Lower lobe of right lung (tissue), 2 donors: ENCODE measurements around the gene OARD1. TPM values are rescaled to one million over a fixed set of nuclear protein-coding genes. Genes with fewer than 3 reads are reported as not detected.

Source experiments
- ATAC-seq, 2 donors: fragments of 200-7000 bp; cut with Tn5 transposase; one replicate each; pipeline ENCODE4 v1.9.1; 2020 to 2022; ENCODE audit warnings: mild to moderate bottlenecking in 2 of 2, moderate library complexity in 2 of 2
- DNase-seq: peaks from one replicate; pipeline ENCODE4 v3.0.0-alpha.2; 2020
- H3K27ac ChIP-seq: fragments of 200-600 bp; one replicate; pipeline ENCODE4 v1.8.0; 2022
- H3K27me3 ChIP-seq: fragments of 200-600 bp; one replicate; pipeline ENCODE4 v1.8.0; 2022; ENCODE audit warnings: low read depth
- H3K36me3 ChIP-seq: fragments of 200-600 bp; one replicate; pipeline ENCODE4 v1.8.0; 2022; ENCODE audit warnings: mild to moderate bottlenecking
- H3K4me1 ChIP-seq: fragments of 200-600 bp; one replicate; pipeline ENCODE4 v1.8.0; 2022
- H3K4me3 ChIP-seq: fragments of 200-600 bp; one replicate; pipeline ENCODE4 v1.8.0; 2022; ENCODE audit warnings: mild to moderate bottlenecking
- H3K9me3 ChIP-seq: fragments of 200-600 bp; one replicate; pipeline ENCODE4 v1.8.0; 2022
- intact Hi-C: fragments of 100-400 bp; cut with DNase I; formaldehyde crosslinking; loops from one replicate; pipeline ENCODE4 v1.11.0; 2022
- total RNA-seq: library from RNA; stranded (reverse); fragmentation: NEBNext Ultra II Directional; extraction: Animal tissue kit (Norgen Biotek cat#: 25700); gene quantifications from one replicate; pipeline ENCODE4 v1.2.1, GENCODE V29; 2021
- TF ChIP-seq, protein P1 (sequence below): fragments of 200-600 bp; IDR thresholded peaks from one replicate; pipeline ENCODE4 v1.8.0; 2022; ENCODE audit warnings: antibody characterized with exemption, mild to moderate bottlenecking
- donor health status: DM: no; HTN: yes; CAD: no; lungs with severe emphysema.

Gene OARD1
- total RNA-seq, 1 donor from 2014 or later = 28.7 TPM

DNA sequence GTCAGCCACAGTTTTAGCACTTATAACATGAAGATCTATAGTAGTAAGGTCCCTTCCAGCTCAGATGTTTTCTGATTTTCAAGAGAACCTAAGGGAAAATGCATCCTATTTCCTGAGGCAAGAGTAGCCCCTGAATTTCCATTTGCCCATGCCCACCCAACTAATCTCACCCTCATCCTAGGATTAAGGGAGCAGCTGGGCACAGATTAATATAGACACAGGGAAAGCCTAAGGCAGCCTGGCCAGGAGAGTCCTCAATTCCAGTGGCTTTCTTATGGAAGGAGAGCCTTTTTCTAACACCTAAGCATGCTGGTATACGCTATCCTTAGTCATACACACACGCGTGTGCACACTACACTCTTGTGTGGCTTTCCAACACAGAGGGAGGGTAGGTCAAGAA is 17.6 kb downstream of the OARD1 start:
- H3K27me3 ChIP-seq = no peaks in the 10 kb centered on the region
- no peak overlapping the region for H3K27ac ChIP-seq
- no peaks in the 10 kb centered on the region for H3K9me3 ChIP-seq
- peaks cover 11% of the 10 kb centered on the region for H3K4me1 ChIP-seq
- intact Hi-C loops = no loop called here
- no peak overlapping the region for H3K4me3 ChIP-seq
- DNase-seq = no peak
- TF ChIP-seq, protein P1, sequence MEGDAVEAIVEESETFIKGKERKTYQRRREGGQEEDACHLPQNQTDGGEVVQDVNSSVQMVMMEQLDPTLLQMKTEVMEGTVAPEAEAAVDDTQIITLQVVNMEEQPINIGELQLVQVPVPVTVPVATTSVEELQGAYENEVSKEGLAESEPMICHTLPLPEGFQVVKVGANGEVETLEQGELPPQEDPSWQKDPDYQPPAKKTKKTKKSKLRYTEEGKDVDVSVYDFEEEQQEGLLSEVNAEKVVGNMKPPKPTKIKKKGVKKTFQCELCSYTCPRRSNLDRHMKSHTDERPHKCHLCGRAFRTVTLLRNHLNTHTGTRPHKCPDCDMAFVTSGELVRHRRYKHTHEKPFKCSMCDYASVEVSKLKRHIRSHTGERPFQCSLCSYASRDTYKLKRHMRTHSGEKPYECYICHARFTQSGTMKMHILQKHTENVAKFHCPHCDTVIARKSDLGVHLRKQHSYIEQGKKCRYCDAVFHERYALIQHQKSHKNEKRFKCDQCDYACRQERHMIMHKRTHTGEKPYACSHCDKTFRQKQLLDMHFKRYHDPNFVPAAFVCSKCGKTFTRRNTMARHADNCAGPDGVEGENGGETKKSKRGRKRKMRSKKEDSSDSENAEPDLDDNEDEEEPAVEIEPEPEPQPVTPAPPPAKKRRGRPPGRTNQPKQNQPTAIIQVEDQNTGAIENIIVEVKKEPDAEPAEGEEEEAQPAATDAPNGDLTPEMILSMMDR = no peak
- ATAC-seq = no peak
- no peaks in the 10 kb centered on the region for H3K36me3 ChIP-seq

- Histone ChIP-seq H3K36me3 (no peaks in the 10 kb centered on the region), H3K27me3 (no peaks in the 10 kb centered on the region), H3K4me3 (no peak within 1 kb of the TSS), H3K4me1 (peaks cover 11% of the 10 kb centered on the region), H3K9me3 (no peaks in the 10 kb centered on the region), H3K27ac (no peak within 1 kb of the TSS)
- TF ChIP-seq, protein P1 = no peak
- peak; percentile 15 to 40 for ATAC-seq
- no peak for DNase-seq
- intact Hi-C loops = no loop called here
Observed at GRCh38 chr6:41053041-41053440, 19.1 kb downstream of the OARD1 start, which contains the start of gene APOBEC2. Gene APOBEC2 (plus strand): TSS chr6:41053202. CDS start chr6:41053348, 146 bp downstream.

DNA sequence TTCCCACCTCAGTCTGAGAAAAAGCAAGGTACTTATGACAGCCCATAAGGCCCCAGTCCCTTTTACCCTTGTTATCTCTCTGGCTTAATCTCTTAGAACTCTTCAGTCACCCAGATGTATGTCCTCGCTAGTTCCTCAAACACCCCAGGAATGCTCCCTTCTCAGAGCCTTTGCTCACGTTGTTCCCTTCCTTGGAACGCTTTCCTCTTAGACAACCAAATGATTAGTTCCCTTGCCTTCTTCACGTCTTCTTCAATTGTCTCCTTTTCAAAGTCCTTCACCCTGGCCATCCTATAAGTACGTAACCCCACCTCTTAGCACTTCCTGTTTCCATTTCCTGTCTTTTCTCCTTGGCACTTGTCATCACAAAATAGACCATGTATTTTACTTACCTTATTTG is 20.3 kb downstream of the OARD1 start:
- Histone ChIP-seq H3K4me3 (no peak overlapping the region), H3K27ac (no peak overlapping the region), H3K4me1 (peaks cover 11% of the 10 kb centered on the region), H3K9me3 (no peaks in the 10 kb centered on the region), H3K36me3 (no peaks in the 10 kb centered on the region), H3K27me3 (no peaks in the 10 kb centered on the region)
- DNase-seq (no peak), ATAC-seq (no peak)
- intact Hi-C loops = no loop called here
- TF ChIP-seq, protein P1 = no peak

DNA sequence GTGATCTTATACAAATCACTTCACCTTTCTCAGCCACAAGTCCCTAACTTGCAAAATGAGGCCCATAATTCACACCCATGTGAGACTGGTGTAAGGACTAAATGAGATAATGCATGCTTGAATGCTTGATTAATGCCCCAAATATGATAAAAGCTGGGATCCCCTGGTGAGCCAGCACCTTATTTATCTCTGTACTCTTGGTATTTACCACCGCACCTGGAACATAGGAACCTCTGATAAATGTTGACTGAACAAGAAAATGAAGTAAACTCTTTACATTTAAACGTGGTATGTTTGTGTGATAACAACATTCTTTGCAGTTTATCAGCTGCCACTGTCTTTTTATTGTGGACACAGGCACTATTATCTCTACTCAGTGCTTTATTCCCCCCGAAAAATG is 21.6 kb downstream of the OARD1 start:
- no peak overlapping the region for H3K27ac ChIP-seq
- H3K4me3 ChIP-seq = no peak overlapping the region
- intact Hi-C loops = no loop called here
- H3K27me3 ChIP-seq = no peaks in the 10 kb centered on the region
- H3K9me3 ChIP-seq = no peaks in the 10 kb centered on the region
- H3K4me1 ChIP-seq = peaks cover 11% of the 10 kb centered on the region
- DNase-seq (no peak), ATAC-seq (no peak)
- TF ChIP-seq, protein P1 = no peak
- no peaks in the 10 kb centered on the region for H3K36me3 ChIP-seq

DNA sequence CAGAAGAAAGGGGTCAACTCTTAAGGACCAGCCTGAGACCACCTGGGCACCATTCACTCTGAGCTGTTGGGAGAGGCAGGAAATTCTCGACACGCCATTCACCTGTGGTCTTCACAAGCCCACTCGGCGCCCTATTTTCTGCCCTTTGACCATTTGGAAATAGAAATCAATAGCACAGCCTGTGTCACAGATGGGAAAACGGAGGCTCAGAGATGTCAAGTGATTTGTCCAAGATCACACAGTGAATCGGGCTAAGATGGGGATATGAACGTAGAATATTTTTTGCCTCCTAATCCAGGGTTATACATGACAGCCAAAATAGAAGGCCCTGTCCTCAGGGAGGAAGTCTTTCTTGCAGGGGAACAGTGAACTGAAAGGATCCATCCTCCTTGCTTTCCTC is 22.2 kb downstream of the OARD1 start:
- no peaks in the 10 kb centered on the region for H3K9me3 ChIP-seq
- TF ChIP-seq, protein P1 = no peak
- DNase-seq (no peak), ATAC-seq (no peak)
- H3K27ac ChIP-seq = no peak overlapping the region
- intact Hi-C loops = no loop called here
- H3K27me3 ChIP-seq = no peaks in the 10 kb centered on the region
- H3K4me1 ChIP-seq = peaks cover 11% of the 10 kb centered on the region
- no peaks in the 10 kb centered on the region for H3K36me3 ChIP-seq
- H3K4me3 ChIP-seq = no peak overlapping the region

- TF ChIP-seq, protein P1 = no peak
Observed at GRCh38 chr6:41049521-41049920, 22.6 kb downstream of the OARD1 start.

More at GRCh38 chr6:41049521-41049920, 22.6 kb downstream of the OARD1 start:
- intact Hi-C loops = no loop called here
- DNase-seq = no peak
- Histone ChIP-seq H3K4me1 (peaks cover 11% of the 10 kb centered on the region), H3K36me3 (no peaks in the 10 kb centered on the region), H3K27ac (no peak overlapping the region), H3K4me3 (no peak overlapping the region), H3K9me3 (no peaks in the 10 kb centered on the region), H3K27me3 (no peaks in the 10 kb centered on the region)
- ATAC-seq = no peak
